Measurements from ENCODE around the gene ZBTB6. TPM values are rescaled to one million over a fixed set of nuclear protein-coding genes. Genes with fewer than 3 reads are reported as not detected.

ZBTB6 gene
- total and polyA plus RNA-seq, 2 of the 13 experiments (the other 11 are each of a cell fraction or from before 2014, with no cell fraction given): 3.7 to 7.1 TPM

GRCh38 chr9:122949696-122950095 is 36.6 kb upstream of the ZBTB6 start:
- no peak overlapping the region for H3K27ac ChIP-seq (ENCODE audit: extremely low read length, insufficient read depth, low read length)
- no peak overlapping the region for H3K4me3 ChIP-seq (replicated peaks in 1 of 3; ENCODE audit: insufficient read depth in 1 of 3, low read depth in 2 of 3, low read length in 3 of 3)
- H4K20me1 ChIP-seq (ENCODE audit: insufficient read depth, low read length): no peaks in the 10 kb centered on the region
- DNase-seq (ENCODE audit: low spot score): no peak
- POLR2A ChIA-PET: no interaction called here
- H3K9ac ChIP-seq (ENCODE audit: insufficient read depth, low read depth, low read length): no peak overlapping the region
- no peaks in the 10 kb centered on the region for H3K27me3 ChIP-seq (ENCODE audit: control insufficient read depth in 1 of 2, insufficient read depth in 2 of 2, low read length in 2 of 2)
- 97% methylated on average over 1 of the region's 1 CpG for WGBS (ENCODE audit: low lambda C conversion rate)
- H3K79me2 ChIP-seq (ENCODE audit: insufficient read depth, low read length): peaks cover 90% of the 10 kb centered on the region
- FAIRE-seq: no peak
- intact Hi-C loops (cut with micrococcal nuclease; ENCODE audit: unreplicated experiment) (loop anchor here (10.0 kb wide), 1 partner anchor 45 kb away; no protein-coding TSS in a partner anchor), in situ Hi-C loops (cut with HindIII; ENCODE audit: extremely low pct_ligation_motif_present, low pct_unique_long_range_greater_than_20kb) (no loop called here)
- BruUV-seq (replicated peaks): no TSS peak
- CTCF ChIA-PET (ENCODE audit: low intra/inter-chr PET ratio, low total read pairs): no interaction called here
- no peaks in the 10 kb centered on the region for H3K36me3 ChIP-seq (replicated peaks in 1 of 2; ENCODE audit: control insufficient read depth in 1 of 2, insufficient read depth in 2 of 2, low read length in 2 of 2)
- no peak overlapping the region for H2AFZ ChIP-seq (ENCODE audit: low read length)
- no peak overlapping the region for H3K4me2 ChIP-seq (ENCODE audit: low read depth, low read length)
- H3K9me3 ChIP-seq (ENCODE audit: low read length): no peaks in the 10 kb centered on the region
- no peak for ATAC-seq
- peaks cover 37% of the 10 kb centered on the region for H3K4me1 ChIP-seq (ENCODE audit: insufficient read depth, low read length)
- TF ChIP-seq PHB2 (IDR thresholded peaks at IDR 0.05; ENCODE audit: partially characterized antibody) (no peak), AGO1 (IDR thresholded peaks at IDR 0.05; ENCODE audit: low read depth, low read length, poor library complexity, severe bottlenecking) (no peak), ZMYM2 (CRISPR knock-in tag; IDR thresholded peaks at IDR 0.05) (no peak), SPEN (CRISPR knock-in tag; IDR thresholded peaks at IDR 0.05; ENCODE audit: low read depth) (no peak), HIVEP1 (CRISPR knock-in tag; IDR thresholded peaks at IDR 0.05) (no peak), DR1 (CRISPR knock-in tag; IDR thresholded peaks at IDR 0.05) (no peak), ZNF281 (CRISPR knock-in tag; IDR thresholded peaks at IDR 0.05; ENCODE audit: borderline replicate concordance) (no peak), PRDM15 (CRISPR knock-in tag; IDR thresholded peaks at IDR 0.05) (no peak), ZNF724P (CRISPR knock-in tag; IDR thresholded peaks at IDR 0.05; ENCODE audit: borderline replicate concordance) (no peak), CC2D1A (CRISPR knock-in tag; IDR thresholded peaks at IDR 0.05) (no peak), RFX3 (CRISPR knock-in tag; IDR thresholded peaks at IDR 0.05) (no peak), AHDC1 (CRISPR knock-in tag; IDR thresholded peaks at IDR 0.05; ENCODE audit: borderline replicate concordance) (no peak)

Measured in HepG2 (cell line).